Urothelium cell line (cell line): ENCODE measurements around the gene ADAMTS2.

Experiments
- DNase-seq: peaks from one replicate; pipeline ENCODE4 v3.0.0; 2011; ENCODE audit warnings: low spot score, mixed read lengths
- FAIRE-seq: peaks from 2 replicates; lab custom pipeline; 2011; peaks lifted over from hg19 to GRCh38; lab: Jason Lieb, UNC

Gene ADAMTS2

GRCh38 chr5:179259731-179260323, 85.4 kb downstream of the ADAMTS2 start:
- DNase-seq, result no peak
- FAIRE-seq, result no peak

- no peak for DNase-seq
- FAIRE-seq, result no peak
These were observed 86.1 kb downstream of the ADAMTS2 start for GRCh38 chr5:179258922-179259730.

GRCh38 chr5:179258001-179258921, 87.0 kb downstream of the ADAMTS2 start:
- FAIRE-seq (no peak), DNase-seq (no peak)

- DNase-seq, result no peak
- FAIRE-seq, result no peak
These were observed 88.0 kb downstream of the ADAMTS2 start for GRCh38 chr5:179257176-179257682.

- DNase-seq (no peak), FAIRE-seq (no peak)
These were observed 88.7 kb downstream of the ADAMTS2 start for GRCh38 chr5:179256328-179257175.

- FAIRE-seq (no peak), DNase-seq (no peak)
These were observed 89.5 kb downstream of the ADAMTS2 start for GRCh38 chr5:179255527-179256327.

GRCh38 chr5:179254638-179255271, 90.5 kb downstream of the ADAMTS2 start:
- FAIRE-seq (no peak), DNase-seq (no peak)

GRCh38 chr5:179253730-179254129, 91.5 kb downstream of the ADAMTS2 start:
- FAIRE-seq, result no peak
- no peak for DNase-seq

- DNase-seq (no peak), FAIRE-seq (no peak)
These were observed 93.8 kb downstream of the ADAMTS2 start for GRCh38 chr5:179251276-179251969.

- FAIRE-seq, result no peak
- DNase-seq, result no peak
These were observed 94.6 kb downstream of the ADAMTS2 start for GRCh38 chr5:179250561-179251225.

GRCh38 chr5:179246227-179246626, 99.0 kb downstream of the ADAMTS2 start:
- DNase-seq (no peak), FAIRE-seq (no peak)

GRCh38 chr5:179245031-179245430, 100.2 kb downstream of the ADAMTS2 start:
- no peak for DNase-seq
- FAIRE-seq, result no peak

GRCh38 chr5:179244044-179244443, 101.2 kb downstream of the ADAMTS2 start:
- FAIRE-seq (no peak), DNase-seq (no peak)

GRCh38 chr5:179243333-179243732, 101.9 kb downstream of the ADAMTS2 start:
- FAIRE-seq, result no peak

GRCh38 chr5:179242676-179243075, 102.6 kb downstream of the ADAMTS2 start:
- FAIRE-seq, result no peak

More at GRCh38 chr5:179243333-179243732, 101.9 kb downstream of the ADAMTS2 start:
- DNase-seq, result no peak

GRCh38 chr5:179241764-179242370, 103.4 kb downstream of the ADAMTS2 start:
- no peak for FAIRE-seq
- no peak for DNase-seq

More at GRCh38 chr5:179242676-179243075, 102.6 kb downstream of the ADAMTS2 start:
- no peak for DNase-seq

GRCh38 chr5:179241175-179241574, 104.1 kb downstream of the ADAMTS2 start:
- FAIRE-seq (no peak), DNase-seq (no peak)
